ENCODE measurements around the gene HEXB. TPM values are rescaled to one million over a fixed set of nuclear protein-coding genes. Genes with fewer than 3 reads are reported as not detected.

HEXB gene
- total and polyA plus RNA-seq, 2 of the 13 experiments (the other 11 are each of a cell fraction or from before 2014, with no cell fraction given), result 100 to 104 TPM

DNA sequence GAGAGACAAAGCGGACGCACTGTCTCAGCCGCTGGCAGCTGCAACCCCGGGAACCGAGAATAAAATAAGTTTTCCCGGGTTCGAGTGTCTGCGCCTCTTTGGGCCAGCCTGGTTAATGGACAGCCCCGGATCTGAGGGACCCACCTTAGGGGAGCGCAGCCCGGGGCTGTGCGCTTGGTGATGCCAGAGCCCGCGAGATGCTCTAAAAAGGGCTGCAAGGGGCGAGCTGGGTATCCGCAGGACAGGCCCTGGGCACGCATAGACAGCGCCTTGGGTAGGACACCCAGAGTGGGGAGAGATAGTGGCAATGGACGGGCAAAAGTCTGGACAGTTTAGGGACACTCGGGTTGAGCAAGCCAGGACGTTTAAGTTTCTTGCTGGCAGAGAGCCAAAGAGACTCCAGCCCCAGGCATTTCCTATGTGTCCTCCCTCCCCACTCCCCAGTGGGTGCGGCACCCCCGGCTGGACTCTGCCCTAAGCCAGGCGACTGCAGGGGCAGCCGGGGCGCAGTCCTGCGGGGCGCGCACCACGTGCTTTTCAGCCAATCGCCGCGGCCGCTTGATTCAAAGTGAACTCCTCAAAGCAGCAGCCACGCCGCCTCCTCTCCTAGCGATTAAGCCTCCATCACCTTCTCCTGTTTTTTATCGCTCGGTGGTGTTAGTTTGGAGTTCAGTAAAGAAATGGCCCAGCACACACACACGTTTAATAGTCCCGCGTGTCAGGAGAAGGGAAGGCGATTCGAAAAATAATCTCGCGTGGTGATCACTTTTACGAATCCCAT lies 43.9 kb upstream of the HEXB start (continued):
- TF ChIP-seq SRSF1 (optimal IDR thresholded peaks at IDR 0.05; ENCODE audit: low read depth, low read length) (peak; percentile 84), ZNF451 (CRISPR knock-in tag; IDR thresholded peaks at IDR 0.05) (0 out of 2 replicates have a peak, but pooled peaks have one; percentile 6), TAF15 (IDR thresholded peaks at IDR 0.05; ENCODE audit: low read depth, low read length, poor library complexity, severe bottlenecking) (no peak), ZNF562 (CRISPR knock-in tag; IDR thresholded peaks at IDR 0.05; ENCODE audit: borderline replicate concordance) (no peak), ZNF44 (CRISPR knock-in tag; IDR thresholded peaks at IDR 0.05) (no peak), ZBTB40 (IDR thresholded peaks at IDR 0.05) (no peak), ZBTB40 (CRISPR knock-in tag; IDR thresholded peaks at IDR 0.05) (no peak; the same call in 1 of the 2 replicates), SCMH1 (CRISPR knock-in tag; IDR thresholded peaks at IDR 0.05; ENCODE audit: borderline replicate concordance) (no peak), NFRKB (IDR thresholded peaks at IDR 0.05) (no peak), FOXP1 (IDR thresholded peaks at IDR 0.05) (no peak), FOXP1 (CRISPR knock-in tag; IDR thresholded peaks at IDR 0.05) (peak; percentile 32; the same call in 1 of the 2 replicates), HMGXB4 (CRISPR knock-in tag; IDR thresholded peaks at IDR 0.05; ENCODE audit: borderline replicate concordance in 1 of 2, low read depth in 1 of 2) (no peak; a peak in 1 of 4 replicates), ZNF333 (CRISPR knock-in tag; IDR thresholded peaks at IDR 0.05; ENCODE audit: borderline replicate concordance) (peak; percentile 48), IRX3 (CRISPR knock-in tag; IDR thresholded peaks at IDR 0.05; ENCODE audit: borderline replicate concordance, low read depth) (no peak; the same call in 1 of the 2 replicates), SP1 (IDR thresholded peaks at IDR 0.05) (no peak), SP1 (CRISPR knock-in tag; IDR thresholded peaks at IDR 0.05) (peak; percentile 40; the same call in 1 of the 2 replicates)
- TF ChIP-seq, protein P1, sequence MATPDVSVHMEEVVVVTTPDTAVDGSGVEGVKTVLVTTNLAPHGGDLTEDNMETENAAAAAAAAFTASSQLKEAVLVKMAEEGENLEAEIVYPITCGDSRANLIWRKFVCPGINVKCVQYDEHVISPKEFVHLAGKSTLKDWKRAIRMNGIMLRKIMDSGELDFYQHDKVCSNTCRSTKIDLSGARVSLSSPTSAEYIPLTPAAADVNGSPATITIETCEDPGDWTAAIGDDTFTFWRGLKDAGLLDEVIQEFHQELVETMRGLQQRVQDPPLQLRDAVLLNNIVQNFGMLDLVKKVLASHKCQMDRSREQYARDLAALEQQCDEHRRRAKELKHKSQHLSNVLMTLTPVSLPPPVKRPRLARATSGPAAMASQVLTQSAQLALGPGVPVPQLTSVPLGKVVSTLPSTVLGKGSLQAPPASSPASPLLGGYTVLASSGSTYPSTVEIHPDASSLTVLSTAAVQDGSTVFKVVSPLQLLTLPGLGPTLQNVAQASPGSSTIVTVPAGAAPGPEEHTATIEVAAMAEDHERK (CRISPR knock-in tag; IDR thresholded peaks at IDR 0.05; ENCODE audit: low read depth), result no peak

Data from HepG2 (cell line).